ENCODE data around the gene HOMER2. TPM values are rescaled to one million over a fixed set of nuclear protein-coding genes. Genes with fewer than 3 reads are reported as not detected.

HOMER2 gene
- total RNA-seq, 1 donor from 2014 or later = 21.0 TPM

GRCh38 chr15:82917249-82917648 is 35.3 kb downstream of the HOMER2 start:
- Mint-ChIP-seq H3K4me3 (ENCODE audit: low read depth) (no peak overlapping the region), H3K27ac (no peak overlapping the region), H3K36me3 (ENCODE audit: insufficient read depth) (no peaks in the 10 kb centered on the region), H3K27me3 (no peaks in the 10 kb centered on the region), H3K4me1 (ENCODE audit: low read depth) (peaks cover 2% of the 10 kb centered on the region), H3K9me3 (ENCODE audit: low read depth) (no peaks in the 10 kb centered on the region)
- TF ChIP-seq, protein P1, sequence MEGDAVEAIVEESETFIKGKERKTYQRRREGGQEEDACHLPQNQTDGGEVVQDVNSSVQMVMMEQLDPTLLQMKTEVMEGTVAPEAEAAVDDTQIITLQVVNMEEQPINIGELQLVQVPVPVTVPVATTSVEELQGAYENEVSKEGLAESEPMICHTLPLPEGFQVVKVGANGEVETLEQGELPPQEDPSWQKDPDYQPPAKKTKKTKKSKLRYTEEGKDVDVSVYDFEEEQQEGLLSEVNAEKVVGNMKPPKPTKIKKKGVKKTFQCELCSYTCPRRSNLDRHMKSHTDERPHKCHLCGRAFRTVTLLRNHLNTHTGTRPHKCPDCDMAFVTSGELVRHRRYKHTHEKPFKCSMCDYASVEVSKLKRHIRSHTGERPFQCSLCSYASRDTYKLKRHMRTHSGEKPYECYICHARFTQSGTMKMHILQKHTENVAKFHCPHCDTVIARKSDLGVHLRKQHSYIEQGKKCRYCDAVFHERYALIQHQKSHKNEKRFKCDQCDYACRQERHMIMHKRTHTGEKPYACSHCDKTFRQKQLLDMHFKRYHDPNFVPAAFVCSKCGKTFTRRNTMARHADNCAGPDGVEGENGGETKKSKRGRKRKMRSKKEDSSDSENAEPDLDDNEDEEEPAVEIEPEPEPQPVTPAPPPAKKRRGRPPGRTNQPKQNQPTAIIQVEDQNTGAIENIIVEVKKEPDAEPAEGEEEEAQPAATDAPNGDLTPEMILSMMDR (IDR thresholded peaks at IDR 0.05; ENCODE audit: unreplicated experiment) = no peak
- no peak for DNase-seq (ENCODE audit: low spot score, unreplicated experiment)

DNA sequence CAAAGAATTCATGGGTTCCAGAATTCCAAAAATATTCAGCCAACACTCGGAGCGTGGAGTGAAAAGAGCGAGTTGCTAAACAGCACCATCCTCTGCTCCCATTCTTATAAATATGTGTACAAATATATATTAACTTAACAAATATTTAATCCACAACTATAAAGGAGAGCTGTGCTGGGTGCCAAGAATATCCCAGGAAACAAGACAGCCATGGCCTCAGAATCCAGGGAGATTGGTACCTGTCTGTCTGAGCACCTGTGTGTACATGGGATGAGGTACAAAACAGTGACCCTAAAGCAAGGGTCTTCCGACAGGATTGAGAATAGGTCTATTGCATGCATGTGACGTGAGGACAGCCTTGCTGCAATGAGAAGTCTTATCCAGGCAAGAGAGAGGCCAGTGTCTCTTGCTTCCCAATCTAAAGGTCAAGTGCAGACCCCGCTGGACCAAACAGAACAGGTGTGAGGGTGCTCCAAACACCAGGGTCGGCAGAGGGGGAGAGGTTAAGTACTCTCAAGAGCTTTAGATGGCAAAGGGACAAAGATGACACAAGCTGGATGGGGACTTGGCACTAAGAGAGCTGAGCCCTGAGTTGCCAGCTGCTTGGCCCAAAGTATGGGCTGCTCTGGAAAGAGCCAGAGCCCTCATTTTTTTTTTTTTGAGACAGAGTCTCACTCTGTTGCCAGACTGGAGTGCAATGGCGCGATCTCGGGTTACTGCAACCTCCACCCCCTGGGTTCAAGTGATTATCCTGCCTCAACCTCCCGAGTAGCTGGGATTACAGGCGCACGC is 36.2 kb downstream of the HOMER2 start:
- H3K36me3 Mint-ChIP-seq (ENCODE audit: insufficient read depth) = no peaks in the 10 kb centered on the region
- H3K27me3 Mint-ChIP-seq = no peaks in the 10 kb centered on the region
- TF ChIP-seq, protein P1 (IDR thresholded peaks at IDR 0.05; ENCODE audit: unreplicated experiment) = no peak
- no peaks in the 10 kb centered on the region for H3K9me3 Mint-ChIP-seq (ENCODE audit: low read depth)
- no peak overlapping the region for H3K4me3 Mint-ChIP-seq (ENCODE audit: low read depth)
- peaks cover 2% of the 10 kb centered on the region for H3K4me1 Mint-ChIP-seq (ENCODE audit: low read depth)
- DNase-seq (ENCODE audit: low spot score, unreplicated experiment) = no peak
- H3K27ac Mint-ChIP-seq = no peak overlapping the region

- Mint-ChIP-seq H3K27me3 (no peaks in the 10 kb centered on the region), H3K36me3 (ENCODE audit: insufficient read depth) (peaks cover under 1% of the 10 kb centered on the region), H3K9me3 (ENCODE audit: low read depth) (peaks cover 1% of the 10 kb centered on the region), H3K27ac (no peak overlapping the region), H3K4me3 (ENCODE audit: low read depth) (no peak overlapping the region), H3K4me1 (ENCODE audit: low read depth) (peaks cover 2% of the 10 kb centered on the region)
- TF ChIP-seq, protein P1 (IDR thresholded peaks at IDR 0.05; ENCODE audit: unreplicated experiment) = no peak
- no peak for DNase-seq (ENCODE audit: low spot score, unreplicated experiment)
These were observed 38.1 kb downstream of the HOMER2 start for GRCh38 chr15:82914396-82914795.

DNA sequence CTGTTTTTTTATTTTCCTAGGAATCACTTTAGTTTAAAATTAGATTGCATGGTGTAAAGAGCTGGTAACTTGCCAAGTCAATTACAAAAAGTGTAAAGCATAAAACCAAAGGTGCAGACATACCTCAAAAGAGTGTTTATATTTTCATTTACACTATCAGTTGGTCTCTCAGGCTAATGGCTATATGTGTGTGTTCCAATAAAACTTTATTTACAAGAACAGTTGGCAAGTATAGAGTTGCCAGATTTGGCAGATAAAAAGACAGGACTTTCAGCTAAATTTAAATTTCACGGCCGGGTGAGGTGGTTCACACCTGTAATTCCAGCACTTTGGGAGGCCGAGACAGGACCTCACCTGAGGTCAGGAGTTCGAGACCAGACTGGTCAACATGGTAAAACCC is 41.1 kb downstream of the HOMER2 start:
- Mint-ChIP-seq H3K27me3 (no peaks in the 10 kb centered on the region), H3K4me3 (ENCODE audit: low read depth) (no peak overlapping the region), H3K36me3 (ENCODE audit: insufficient read depth) (peaks cover 8% of the 10 kb centered on the region), H3K4me1 (ENCODE audit: low read depth) (no peaks in the 10 kb centered on the region), H3K27ac (no peak overlapping the region), H3K9me3 (ENCODE audit: low read depth) (peaks cover 19% of the 10 kb centered on the region)
- DNase-seq (ENCODE audit: low spot score, unreplicated experiment) = no peak
- TF ChIP-seq, protein P1 (IDR thresholded peaks at IDR 0.05; ENCODE audit: unreplicated experiment) = no peak

DNA sequence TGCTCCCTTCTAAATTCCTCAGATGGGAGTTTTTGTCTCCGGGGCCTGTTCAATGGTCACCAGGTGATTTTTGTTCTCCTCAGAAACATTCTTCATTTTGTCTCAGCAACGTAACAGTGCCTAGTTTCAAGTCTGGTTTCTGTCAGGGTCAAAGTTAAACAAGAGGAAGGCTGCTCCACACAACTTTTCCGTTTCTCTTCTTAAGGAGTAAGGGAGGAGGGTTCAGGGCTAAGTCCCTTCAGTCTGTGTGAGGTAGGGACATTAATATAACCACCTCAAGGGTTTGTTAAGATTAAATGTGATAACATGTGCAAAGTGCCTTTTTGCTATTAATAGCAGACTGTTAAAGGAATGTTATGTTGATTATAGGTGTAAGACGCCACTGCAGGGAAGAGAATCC is 41.8 kb downstream of the HOMER2 start:
- TF ChIP-seq, protein P1 (IDR thresholded peaks at IDR 0.05; ENCODE audit: unreplicated experiment) = no peak
- DNase-seq (ENCODE audit: low spot score, unreplicated experiment) = no peak
- Mint-ChIP-seq H3K27me3 (no peaks in the 10 kb centered on the region), H3K9me3 (ENCODE audit: low read depth) (peaks cover 19% of the 10 kb centered on the region), H3K27ac (no peak overlapping the region), H3K4me1 (ENCODE audit: low read depth) (no peaks in the 10 kb centered on the region), H3K4me3 (ENCODE audit: low read depth) (no peak overlapping the region), H3K36me3 (ENCODE audit: insufficient read depth) (peaks cover 10% of the 10 kb centered on the region)
